ENCODE results near the gene CDKAL1.
"Not testable (repeated sequence)": the region's sequence is repeated elsewhere in the genome, so short reads cannot be mapped to it uniquely, and the experiment has no call there.

Gene CDKAL1

DNA sequence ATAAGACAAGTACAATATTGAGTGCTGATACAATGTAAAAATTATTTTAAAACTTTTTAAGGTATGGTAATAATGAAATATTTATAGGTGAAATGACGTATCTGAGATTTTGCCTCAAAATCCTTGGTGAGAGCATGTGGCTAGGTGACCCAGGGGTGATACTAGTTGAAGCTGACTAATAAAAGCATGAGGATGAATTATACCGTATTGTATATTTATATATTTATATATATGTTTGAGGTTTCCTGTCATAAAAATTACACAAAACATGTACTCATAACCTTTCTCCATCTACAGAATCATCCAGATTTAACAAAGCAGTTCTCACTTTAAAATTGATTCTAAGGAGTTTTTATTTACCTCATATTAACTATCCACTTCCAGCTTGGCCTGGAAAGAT is 358.1 kb downstream of the CDKAL1 start:
- no peak for DNase-seq

- DNase-seq: no peak
Measured at GRCh38 chr6:20893412-20893811, 359.2 kb downstream of the CDKAL1 start.

GRCh38 chr6:20900389-20901160 is 366.3 kb downstream of the CDKAL1 start:
- DNase-seq: no peak

GRCh38 chr6:20905377-20905776 is 371.1 kb downstream of the CDKAL1 start:
- no peak for DNase-seq

- DNase-seq: no peak
Measured at GRCh38 chr6:20906945-20907344, 372.7 kb downstream of the CDKAL1 start.

- DNase-seq: no peak
Measured at GRCh38 chr6:20907486-20908071, 373.3 kb downstream of the CDKAL1 start.

DNA sequence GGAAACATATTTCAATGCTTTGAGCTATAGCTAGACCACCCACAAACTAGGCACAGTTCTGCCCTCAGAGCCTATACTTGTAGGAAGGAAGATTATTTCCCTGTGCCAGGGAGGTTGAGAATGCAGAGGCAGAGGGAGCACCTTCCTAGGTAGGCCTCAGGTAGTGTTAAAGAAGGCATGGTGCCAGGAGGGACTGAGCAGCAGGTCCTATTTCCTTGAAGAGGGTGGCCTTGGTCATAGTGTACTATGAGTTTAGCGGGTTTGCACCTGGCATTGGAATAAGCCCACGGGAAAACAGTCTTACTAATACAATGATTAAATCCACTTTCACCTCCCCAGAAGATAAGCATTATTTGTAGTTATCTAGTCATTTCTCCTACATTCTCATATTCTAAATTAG is 375.4 kb downstream of the CDKAL1 start:
- DNase-seq: no peak

- no peak for DNase-seq
Measured at GRCh38 chr6:20911712-20912111, 377.5 kb downstream of the CDKAL1 start.

DNA sequence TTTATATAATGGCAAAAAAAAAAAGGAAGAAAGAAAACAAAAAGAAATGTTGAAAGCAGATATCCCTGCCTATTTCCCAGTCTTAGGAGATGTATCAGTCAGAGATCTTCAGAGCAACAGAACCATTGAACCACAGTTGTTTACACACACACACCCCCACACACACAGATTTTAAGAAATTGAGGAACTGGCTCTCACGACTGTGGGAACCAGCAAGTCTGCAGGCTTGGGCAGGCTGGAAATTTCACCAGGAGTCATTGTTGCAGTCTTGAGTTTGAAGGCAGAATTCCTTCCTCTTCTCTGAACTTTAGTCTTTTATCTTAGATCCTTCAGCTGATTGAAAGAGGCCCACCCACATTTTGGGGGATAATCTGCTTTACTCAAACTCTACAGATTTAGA is 380.9 kb downstream of the CDKAL1 start:
- no peak for DNase-seq

GRCh38 chr6:20915626-20916025 is 381.4 kb downstream of the CDKAL1 start:
- DNase-seq: no peak

DNA sequence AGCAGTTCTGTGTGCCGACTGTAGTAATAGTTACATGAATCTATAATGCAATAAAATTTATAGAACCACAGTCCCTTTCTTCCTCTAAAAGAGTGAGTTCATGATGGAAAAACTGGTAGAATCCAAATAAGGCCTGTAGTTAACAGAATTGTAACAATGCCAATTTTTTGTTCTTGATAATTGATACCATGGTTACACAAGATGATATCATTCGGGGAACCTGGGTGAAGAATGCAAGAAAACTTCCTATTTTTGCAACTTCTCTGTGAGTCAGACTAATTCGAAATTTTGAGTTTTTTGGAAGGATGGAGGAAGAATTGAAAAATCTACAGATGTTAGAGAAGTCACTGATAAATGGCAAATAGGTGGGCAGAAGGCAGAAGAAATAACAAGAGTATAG is 381.8 kb downstream of the CDKAL1 start:
- DNase-seq: no peak

DNA sequence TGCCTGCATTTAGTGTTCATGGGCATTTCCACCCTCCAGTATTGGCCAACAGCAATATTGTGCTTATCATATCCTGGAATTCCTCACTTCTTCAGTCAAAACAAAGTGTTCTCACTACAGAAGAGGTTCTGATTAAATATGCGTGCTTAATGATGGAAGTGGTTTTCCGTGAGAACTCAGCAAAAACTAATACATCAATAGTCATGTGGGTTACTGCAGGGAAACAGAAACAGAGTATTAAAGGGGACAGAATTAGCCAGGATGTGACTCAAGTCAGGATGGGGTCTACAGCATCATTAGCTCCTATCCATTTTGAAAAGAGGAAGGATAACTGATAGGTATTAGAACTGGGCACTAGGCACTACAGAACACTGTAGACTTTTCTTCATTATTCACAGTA is 384.6 kb downstream of the CDKAL1 start:
- no peak for DNase-seq

DNA sequence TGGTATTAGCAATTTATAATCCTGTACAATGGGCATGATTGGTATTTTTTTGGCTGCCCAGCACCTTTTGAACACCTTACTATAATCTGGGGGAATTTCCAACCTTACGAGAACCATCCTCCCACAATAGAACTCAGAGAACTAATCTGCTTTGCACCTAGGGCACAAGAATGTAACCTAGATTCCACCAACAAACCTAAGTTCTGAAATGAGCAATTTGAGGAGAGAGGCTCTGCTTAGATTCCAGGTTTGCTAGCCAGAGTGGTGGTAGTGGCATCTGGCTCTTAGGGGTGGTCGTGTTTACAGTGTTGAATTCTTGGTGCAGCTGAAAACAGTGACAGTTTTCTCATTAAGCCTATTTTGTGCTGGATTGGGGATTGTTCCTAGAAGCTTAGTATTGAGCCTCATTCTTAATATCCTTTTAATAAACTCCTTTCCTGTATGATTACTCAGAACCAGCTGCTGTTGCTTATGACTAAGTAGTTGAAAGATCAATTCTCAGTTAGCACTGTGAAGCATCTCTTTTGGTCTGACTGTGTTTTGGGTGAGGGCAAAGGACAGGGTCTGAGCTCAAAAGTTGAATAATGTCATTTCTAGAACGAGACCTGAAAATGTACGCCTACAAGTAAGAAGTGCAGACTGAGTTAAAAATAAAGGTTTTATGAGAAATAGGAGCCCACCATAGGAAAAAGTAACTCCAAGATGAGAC is 385.6 kb downstream of the CDKAL1 start:
- DNase-seq: peak; percentile 44 to 49

GRCh38 chr6:20921578-20921977 is 387.3 kb downstream of the CDKAL1 start:
- DNase-seq: no peak

- no peak for DNase-seq
Measured at GRCh38 chr6:20922743-20923142, 388.5 kb downstream of the CDKAL1 start.

- not testable (repeated sequence) for DNase-seq
Measured at GRCh38 chr6:20924094-20924493, 389.8 kb downstream of the CDKAL1 start.

- DNase-seq: no peak
Measured at GRCh38 chr6:20924911-20925543, 390.8 kb downstream of the CDKAL1 start.

GRCh38 chr6:20927130-20927860 is 393.0 kb downstream of the CDKAL1 start:
- DNase-seq: no peak

GRCh38 chr6:20929283-20929682 is 395.0 kb downstream of the CDKAL1 start:
- DNase-seq: no peak

DNA sequence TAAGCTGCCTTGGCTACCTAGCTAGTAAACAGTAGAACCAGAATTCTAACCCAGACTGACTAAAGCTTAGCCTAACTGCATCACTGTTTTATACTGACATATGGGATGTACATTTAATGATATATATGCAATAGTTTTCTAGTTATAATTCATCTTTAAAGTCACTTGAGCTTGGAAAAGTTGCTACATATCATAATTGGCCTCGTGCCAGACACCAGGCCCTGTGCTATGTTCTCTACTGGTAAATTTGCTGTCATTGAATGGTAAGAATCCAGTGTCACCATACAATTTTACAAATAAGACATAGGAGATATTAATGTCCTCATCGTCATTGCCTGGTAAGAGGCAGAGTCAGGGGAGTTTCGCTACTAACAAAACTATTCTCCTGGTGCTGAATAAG is 396.8 kb downstream of the CDKAL1 start:
- no peak for DNase-seq

GRCh38 chr6:20931772-20932171 is 397.5 kb downstream of the CDKAL1 start:
- no peak for DNase-seq

DNA sequence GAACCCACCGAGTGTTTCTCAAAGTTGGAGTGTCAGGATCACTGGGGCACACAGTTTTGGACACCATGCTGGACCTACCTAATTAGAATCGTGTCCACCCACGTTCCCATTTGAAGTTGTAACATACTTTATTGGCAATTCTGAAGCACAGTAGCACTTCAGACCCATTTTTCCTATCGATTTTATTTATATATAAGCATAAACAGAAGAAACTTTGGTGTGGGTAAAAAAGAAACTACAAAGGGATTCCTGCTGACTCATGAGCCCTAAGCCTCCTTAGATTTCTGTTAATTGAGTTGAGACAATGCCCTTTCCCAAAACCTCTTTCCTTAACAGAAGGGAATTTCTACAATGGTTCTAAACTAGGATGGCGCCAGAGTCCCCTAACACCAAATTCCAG is 398.0 kb downstream of the CDKAL1 start:
- DNase-seq: no peak

Measured in activated T-cell treated with anti-CD3 and anti-CD28 coated beads, Interleukin-2, amount 50 U/mL, for 48 hours (primary cell).